ENCODE results near the gene SLC1A2. TPM values are rescaled to one million over a fixed set of nuclear protein-coding genes. Genes with fewer than 3 reads are reported as not detected.
"Not testable (repeated sequence)": the region's sequence is repeated elsewhere in the genome, so short reads cannot be mapped to it uniquely, and the experiment has no call there.

The SLC1A2 gene
- total RNA-seq, 4 donors from 2014 or later: 1.0 to 3.4 (median 2.0) TPM

GRCh38 chr11:35230388-35230787, 189.0 kb downstream of the SLC1A2 start:
- H3K4me3 ChIP-seq: no peak overlapping the region
- no peaks in the 10 kb centered on the region for H3K27me3 ChIP-seq
- H3K36me3 ChIP-seq: peaks cover 48% of the 10 kb centered on the region
- WGBS: 78% methylated on average over 1 of the region's 1 CpG
- no peak overlapping the region for H3K27ac ChIP-seq
- TF ChIP-seq EP300 (IDR thresholded peaks at IDR 0.05) (no peak), CTCF (IDR thresholded peaks at IDR 0.05) (no peak), POLR2AphosphoS5 (IDR thresholded peaks at IDR 0.05) (no peak)
- DNase-seq (ENCODE audit: low spot score in 2 of 2): no peak
- no peaks in the 10 kb centered on the region for H3K4me1 ChIP-seq
- no peaks in the 10 kb centered on the region for H3K9me3 ChIP-seq

- H3K27ac ChIP-seq: no peak overlapping the region
- H3K4me1 ChIP-seq: no peaks in the 10 kb centered on the region
- H3K9me3 ChIP-seq: no peaks in the 10 kb centered on the region
- DNase-seq (ENCODE audit: low spot score in 2 of 2): no peak
- no peak for TF ChIP-seq POLR2AphosphoS5 (IDR thresholded peaks at IDR 0.05)
- no peak for TF ChIP-seq POLR2A (IDR thresholded peaks at IDR 0.05)
- TF ChIP-seq CTCF (IDR thresholded peaks at IDR 0.05): no peak
- TF ChIP-seq EP300 (IDR thresholded peaks at IDR 0.05): no peak
- peaks cover 69% of the 10 kb centered on the region for H3K36me3 ChIP-seq
- H3K4me3 ChIP-seq: no peak overlapping the region
- H3K27me3 ChIP-seq: no peaks in the 10 kb centered on the region
- WGBS: 85% methylated on average over 3 of the region's 3 CpGs
Measured at GRCh38 chr11:35228328-35228725, 191.0 kb downstream of the SLC1A2 start.

GRCh38 chr11:35227576-35228327, 191.6 kb downstream of the SLC1A2 start:
- 77% methylated on average over 5 of the region's 5 CpGs for WGBS
- no peak overlapping the region for H3K27ac ChIP-seq
- DNase-seq (ENCODE audit: low spot score in 2 of 2): no peak

GRCh38 chr11:35226756-35227155, 192.6 kb downstream of the SLC1A2 start:
- 97% methylated on average over 6 of the region's 6 CpGs for WGBS
- peaks cover 85% of the 10 kb centered on the region for H3K36me3 ChIP-seq
- H3K27ac ChIP-seq: not testable (repeated sequence)

More at GRCh38 chr11:35227576-35228327, 191.6 kb downstream of the SLC1A2 start:
- H3K4me3 ChIP-seq: no peak overlapping the region
- peaks cover 75% of the 10 kb centered on the region for H3K36me3 ChIP-seq
- TF ChIP-seq POLR2A (IDR thresholded peaks at IDR 0.05) (no peak), CTCF (IDR thresholded peaks at IDR 0.05) (no peak), POLR2AphosphoS5 (IDR thresholded peaks at IDR 0.05) (no peak), EP300 (IDR thresholded peaks at IDR 0.05) (no peak)
- no peaks in the 10 kb centered on the region for H3K27me3 ChIP-seq
- H3K4me1 ChIP-seq: no peaks in the 10 kb centered on the region
- H3K9me3 ChIP-seq: no peaks in the 10 kb centered on the region

GRCh38 chr11:35225946-35226520, 193.3 kb downstream of the SLC1A2 start:
- 68% methylated on average over 3 of the region's 3 CpGs for WGBS
- no peaks in the 10 kb centered on the region for H3K9me3 ChIP-seq
- no peaks in the 10 kb centered on the region for H3K27me3 ChIP-seq
- no peak for TF ChIP-seq POLR2AphosphoS5 (IDR thresholded peaks at IDR 0.05)
- TF ChIP-seq CTCF (IDR thresholded peaks at IDR 0.05): no peak
- no peak for TF ChIP-seq EP300 (IDR thresholded peaks at IDR 0.05)
- no peak for TF ChIP-seq POLR2A (IDR thresholded peaks at IDR 0.05)
- no peak for DNase-seq (ENCODE audit: low spot score in 2 of 2)
- no peak overlapping the region for H3K4me3 ChIP-seq
- peaks cover 87% of the 10 kb centered on the region for H3K36me3 ChIP-seq
- no peak overlapping the region for H3K27ac ChIP-seq
- peaks cover 11% of the 10 kb centered on the region for H3K4me1 ChIP-seq

More at GRCh38 chr11:35226756-35227155, 192.6 kb downstream of the SLC1A2 start:
- not testable (repeated sequence) for H3K4me3 ChIP-seq; H3K27me3 ChIP-seq; H3K4me1 ChIP-seq; H3K9me3 ChIP-seq; DNase-seq (ENCODE audit: low spot score in 2 of 2)
